A549 (cell line): ENCODE data around the gene HDGF. TPM values are rescaled to one million over a fixed set of nuclear protein-coding genes. Genes with fewer than 3 reads are reported as not detected.

Experiments
- ATAC-seq, 2 experiments: fragments of 200-7000 bp in 1 of 2; fragments of >200 bp in 1 of 2; cut with Nextera tagmentation in 1 of 2; cut with Tn5 transposase in 1 of 2; 3 replicates each; pipeline versions ENCODE4 v1.8.0 to v1.9.1; 2018 to 2020; ENCODE audit warnings: mild to moderate bottlenecking in 1 of 2, moderate library complexity in 1 of 2
- CTCF ChIA-PET: fragments of 300-600 bp; sonication (Branson Sonifier 250); formaldehyde crosslinking; extraction: SDS; loops from one replicate; lab custom pipeline; 2021; ENCODE audit warnings: antibody characterized with exemption, inconsistent platforms; lab: Yijun Ruan, JAX
- POLR2A ChIA-PET: fragments of 350-600 bp; formaldehyde crosslinking; extraction: SDS; loops from one replicate; lab custom pipeline; 2021; ENCODE audit warnings: antibody characterized with exemption, inconsistent platforms; lab: Yijun Ruan, JAX
- DNase-seq, 2 experiments: peaks; one replicate each; pipeline versions ENCODE4 v3.0.0 to v3.0.0-alpha.2; 2011 to 2016; ENCODE audit warnings: low read depth in 1 of 2, low spot score in 1 of 2
- FAIRE-seq: peaks from 2 replicates; lab custom pipeline; 2011; peaks lifted over from hg19 to GRCh38; lab: Jason Lieb, UNC
- H3K27ac ChIP-seq, 2 experiments: fragments of >200 bp; sonication (Bioruptor Twin); formaldehyde crosslinking; 3 replicates each; pipeline ENCODE4 v1.5.1; 2016 to 2017
- H3K4me1 ChIP-seq: fragments of >200 bp; sonication (Bioruptor Twin); formaldehyde crosslinking; 3 replicates; pipeline ENCODE4 v1.6.1; 2016
- H3K4me2 ChIP-seq: fragments of >200 bp; sonication (Bioruptor Twin); formaldehyde crosslinking; 3 replicates; pipeline ENCODE4 v1.6.1; 2016
- H3K4me3 ChIP-seq: fragments of >200 bp; sonication (Bioruptor Twin); formaldehyde crosslinking; 3 replicates; pipeline ENCODE4 v1.5.1; 2016
- H3K9me3 ChIP-seq: fragments of >200 bp; sonication (Bioruptor Twin); formaldehyde crosslinking; 3 replicates; pipeline ENCODE4 v1.6.1; 2016
- BHLHE40 ChIP-seq: IDR thresholded peaks from 2 replicates; pipeline ENCODE4 v1.6.1; 2012; ENCODE audit warnings: low read depth, low read length, inconsistent platforms
- EHMT2 ChIP-seq: fragments of 200-600 bp; sonication (generic); IDR thresholded peaks from 2 replicates; pipeline ENCODE4 v1.6.1; 2016; ENCODE audit warnings: antibody characterized with exemption, low read depth, mild to moderate bottlenecking, moderate library complexity
- EP300 ChIP-seq, 2 experiments: fragments of >200 bp; sonication (Bioruptor Twin); formaldehyde crosslinking; IDR thresholded peaks; 2 replicates in 1 of 2; 3 replicates in 1 of 2; pipeline ENCODE4 v1.6.1; 2016 to 2017
- FOSL2 ChIP-seq, 2 experiments: fragments of 450-650 bp in 1 of 2; fragments of >200 bp in 1 of 2; sonication (Bioruptor Twin) in 1 of 2; formaldehyde crosslinking; IDR thresholded peaks; 2 replicates each; pipeline versions ENCODE4 v1.5.0 to v1.6.1; 2016 to 2020; ENCODE audit warnings: mild to moderate bottlenecking in 1 of 2, moderate library complexity in 1 of 2
- FOXS1 ChIP-seq: fragments of 250-450 bp; sonication (Bioruptor Pico); IDR thresholded peaks from 2 replicates; pipeline ENCODE4 v1.5.0; 2020; ENCODE audit warnings: mild to moderate bottlenecking, moderate library complexity
- HOXB13 ChIP-seq: fragments of 250-450 bp; sonication (Bioruptor Pico); IDR thresholded peaks from 2 replicates; pipeline ENCODE4 v1.5.0; 2020; ENCODE audit warnings: low read depth, mild to moderate bottlenecking, moderate library complexity
- JUNB ChIP-seq: fragments of >200 bp; sonication (Bioruptor Twin); formaldehyde crosslinking; IDR thresholded peaks from 2 replicates; pipeline ENCODE4 v1.6.1; 2016
- KDM5A ChIP-seq: fragments of 200-600 bp; sonication (generic); IDR thresholded peaks from 2 replicates; pipeline ENCODE4 v1.6.1; 2016; ENCODE audit warnings: antibody characterized with exemption, mild to moderate bottlenecking
- MAFK ChIP-seq: fragments of 450-650 bp; IDR thresholded peaks from 2 replicates; pipeline ENCODE4 v1.6.1; 2014; ENCODE audit not compliant: partially characterized antibody
- MAZ ChIP-seq: fragments of 150-350 bp; IDR thresholded peaks from 2 replicates; pipeline ENCODE4 v1.6.1; 2014; ENCODE audit warnings: antibody characterized with exemption, low read depth, low read length, borderline replicate concordance
- POLR2AphosphoS2 ChIP-seq: conservative IDR thresholded peaks from 2 replicates; pipeline ENCODE4 v1.6.1; 2012; ENCODE audit warnings: low read length, improper control_type of control experiment, inconsistent platforms
- RAD21 ChIP-seq, 2 experiments: fragments of >200 bp in 1 of 2; sonication (Bioruptor Twin) in 1 of 2; formaldehyde crosslinking in 1 of 2; IDR thresholded peaks in 1 of 2; conservative IDR thresholded peaks in 1 of 2; 2 replicates in 1 of 2; 3 replicates in 1 of 2; pipeline ENCODE4 v1.6.1; 2012 to 2018; ENCODE audit warnings: inconsistent platforms in 1 of 2
- TFCP2L1 ChIP-seq: fragments of 250-450 bp; sonication (Bioruptor Pico); IDR thresholded peaks from 2 replicates; pipeline ENCODE4 v1.5.0; 2021; ENCODE audit warnings: mild to moderate bottlenecking
- ZNF302 ChIP-seq: fragments of 250-450 bp; sonication (Bioruptor Pico); IDR thresholded peaks from 2 replicates; pipeline ENCODE4 v1.9.0; 2021; ENCODE audit warnings: inconsistent platforms, mild to moderate bottlenecking, moderate library complexity
- ZSCAN20 ChIP-seq: fragments of 250-450 bp; sonication (Bioruptor Pico); IDR thresholded peaks from 2 replicates; pipeline ENCODE4 v1.8.0; 2022; ENCODE audit warnings: mild to moderate bottlenecking, moderate library complexity
- WGBS: methylation state at CpG from one replicate; pipeline ENCODE4 v1.1.6; 2017; ENCODE audit errors: missing lambda C conversion rate; 5-methylcytosine and 5-hydroxymethylcytosine counted together
- polyA plus RNA-seq, 4 experiments: library from polyadenylated mRNA; depleted of rRNA in 3 of 4; stranded (reverse); fragments of >200 nt; fragmentation: RNase III in 1 of 4; extraction: RNeasy Plus Mini Kit Qiagen cat#74134 plus additional on column Dnase treatment in 1 of 4; gene quantifications; 2 replicates in 3 of 4; 3 replicates in 1 of 4; pipeline ENCODE4 v1.2.3, GENCODE V29; 2011 to 2017
- TF ChIP-seq, protein P1 (sequence below): fragments of >200 bp; sonication (Bioruptor Twin); formaldehyde crosslinking; IDR thresholded peaks from 3 replicates; pipeline ENCODE4 v1.6.1; 2016
- TF ChIP-seq, protein P2 (sequence below): fragments of 450-650 bp; IDR thresholded peaks from 2 replicates; pipeline ENCODE4 v1.6.1; 2014; ENCODE audit warnings: antibody characterized with exemption

The HDGF gene
- polyA plus RNA-seq, 2 of the 4 experiments (the other 2 are of a cell fraction) = 299 to 428 TPM

DNA sequence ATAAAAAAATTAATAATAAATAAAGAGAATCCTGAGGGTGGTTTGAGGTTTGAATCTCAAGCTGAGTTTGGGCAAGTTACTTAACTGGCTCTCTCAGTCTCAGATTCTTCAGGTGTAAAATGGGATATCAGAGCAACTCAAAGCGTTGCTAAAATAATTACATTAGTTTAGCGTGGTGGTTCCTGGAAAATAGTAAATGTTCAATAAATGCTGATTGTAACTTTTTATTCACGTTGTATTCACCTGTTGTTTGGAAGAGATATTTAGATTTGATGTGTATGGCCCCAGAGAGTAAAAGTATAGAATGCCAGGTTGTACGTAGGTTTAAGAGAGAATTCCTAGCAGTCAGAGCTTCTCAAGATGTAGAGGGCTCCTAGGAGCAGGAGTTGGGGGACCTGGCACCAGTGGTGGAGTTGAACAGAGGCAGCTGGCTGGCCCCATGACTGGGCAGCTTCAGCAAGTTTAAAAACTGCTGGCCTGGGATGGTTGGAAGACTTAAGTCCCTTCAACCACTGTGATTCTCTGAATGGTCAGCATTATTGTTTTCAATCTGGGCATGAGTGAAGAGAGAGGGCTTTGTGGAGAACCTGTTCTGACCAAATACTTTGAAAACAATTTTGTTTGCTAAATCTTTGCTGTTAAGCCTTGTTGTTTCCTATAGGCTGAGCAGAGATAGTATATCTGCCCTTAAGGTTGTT lies 38.3 kb upstream of the HDGF start:
- Histone ChIP-seq H3K27ac (no peak overlapping the region), H3K4me1 (no peaks in the 10 kb centered on the region), H3K4me2 (no peak overlapping the region)
- WGBS = 94% methylated on average over 4 of the region's 4 CpGs
- ATAC-seq (no peak), FAIRE-seq (no peak)
- no peak for TF ChIP-seq MAZ
- peak; percentile 48 for TF ChIP-seq MAFK
- TF ChIP-seq, all 56 proteins: peak for 1
- no peaks in the 10 kb centered on the region for H3K9me3 ChIP-seq
- CTCF ChIA-PET = interaction anchor here (0.7 to 27.2 kb wide), 11 partner anchors 8 to 264 kb away, joined by 3 to 480 read pairs (median 4); partner anchors contain the start of genes INSRR, ISG20L2, METTL25B and NTRK1
- H3K4me3 ChIP-seq = no peak overlapping the region
- POLR2A ChIA-PET = no interaction called here
- DNase-seq = no peak

DNA sequence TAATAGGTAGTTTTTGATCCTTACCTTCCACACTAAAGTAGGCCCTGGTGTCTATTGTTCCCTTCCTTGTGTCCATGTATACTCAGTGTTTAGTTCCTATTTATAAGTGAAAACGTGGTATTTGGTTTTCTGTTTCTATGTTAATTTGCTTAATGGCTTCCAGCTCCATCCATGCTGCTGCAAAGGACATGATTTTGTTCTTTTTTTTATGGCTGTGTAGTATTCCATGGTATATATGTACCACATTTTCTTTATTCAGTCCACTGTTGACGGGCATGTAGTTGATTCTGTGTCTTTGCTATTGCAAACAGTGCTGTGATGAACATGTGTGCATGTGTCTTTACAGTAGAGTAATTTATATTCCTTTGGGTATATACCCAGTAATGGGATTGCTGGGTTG lies 36.7 kb upstream of the HDGF start:
- Histone ChIP-seq H3K27ac (no peak overlapping the region), H3K9me3 (no peaks in the 10 kb centered on the region), H3K4me3 (no peak overlapping the region), H3K4me1 (no peaks in the 10 kb centered on the region), H3K4me2 (no peak overlapping the region)
- WGBS = 78% methylated on average over 2 of the region's 2 CpGs
- no peak for ATAC-seq
- TF ChIP-seq KDM5A = no peak
- TF ChIP-seq BHLHE40 = no peak
- no peak for TF ChIP-seq HOXB13
- TF ChIP-seq RAD21 (conservative IDR thresholded peaks at IDR 0.05 in 1 of 2, IDR thresholded peaks at IDR 0.05 in 1 of 2) = no peak
- TF ChIP-seq ZSCAN20 = no peak
- no peak for TF ChIP-seq POLR2AphosphoS2
- CTCF ChIA-PET = interaction anchor here (1.4 to 8.7 kb wide), 6 partner anchors 8 to 140 kb away, joined by 4 to 62 read pairs (median 8); partner anchors contain the start of genes ISG20L2 and METTL25B
- DNase-seq = no peak
- POLR2A ChIA-PET = no interaction called here
- FAIRE-seq = no peak

DNA sequence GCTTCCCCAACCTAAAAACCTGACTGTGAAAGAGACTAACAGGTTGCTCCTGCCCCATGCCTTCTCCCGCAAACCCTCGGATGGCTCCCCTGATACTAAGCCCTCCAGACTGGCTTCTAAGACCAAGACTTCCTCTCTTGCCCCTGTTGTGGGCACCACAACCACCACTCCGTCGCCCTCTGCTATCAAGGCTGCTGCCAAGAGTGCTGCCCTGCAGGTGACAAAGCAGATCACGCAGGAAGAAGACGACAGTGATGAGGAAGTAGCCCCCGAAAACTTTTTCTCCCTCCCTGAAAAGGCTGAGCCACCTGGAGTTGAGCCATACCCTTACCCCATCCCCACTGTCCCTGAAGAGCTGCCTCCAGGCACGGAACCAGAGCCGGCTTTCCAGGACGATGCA lies 35.2 kb upstream of the HDGF start:
- H3K4me3 ChIP-seq = no peak overlapping the region
- no peaks in the 10 kb centered on the region; the same call in 2 of the 3 replicates for H3K4me1 ChIP-seq
- WGBS = 97% methylated on average over 10 of the region's 10 CpGs
- no peaks in the 10 kb centered on the region for H3K9me3 ChIP-seq
- ChIA-PET POLR2A (no interaction called here), CTCF (interaction anchor here (0.8 to 8.7 kb wide), 7 partner anchors 8 to 97 kb away, joined by 3 to 62 read pairs (median 4); partner anchors contain the start of genes ISG20L2, METTL25B and NTRK1)
- no peak for FAIRE-seq
- TF ChIP-seq MAZ (no peak), ZNF302 (CRISPR knock-in tag) (no peak)
- TF ChIP-seq, protein P1, sequence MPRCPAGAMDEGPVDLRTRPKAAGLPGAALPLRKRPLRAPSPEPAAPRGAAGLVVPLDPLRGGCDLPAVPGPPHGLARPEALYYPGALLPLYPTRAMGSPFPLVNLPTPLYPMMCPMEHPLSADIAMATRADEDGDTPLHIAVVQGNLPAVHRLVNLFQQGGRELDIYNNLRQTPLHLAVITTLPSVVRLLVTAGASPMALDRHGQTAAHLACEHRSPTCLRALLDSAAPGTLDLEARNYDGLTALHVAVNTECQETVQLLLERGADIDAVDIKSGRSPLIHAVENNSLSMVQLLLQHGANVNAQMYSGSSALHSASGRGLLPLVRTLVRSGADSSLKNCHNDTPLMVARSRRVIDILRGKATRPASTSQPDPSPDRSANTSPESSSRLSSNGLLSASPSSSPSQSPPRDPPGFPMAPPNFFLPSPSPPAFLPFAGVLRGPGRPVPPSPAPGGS = no peak
- no peak for ATAC-seq
- H3K4me2 ChIP-seq = no peak overlapping the region
- H3K27ac ChIP-seq = no peak overlapping the region
- DNase-seq = no peak

DNA sequence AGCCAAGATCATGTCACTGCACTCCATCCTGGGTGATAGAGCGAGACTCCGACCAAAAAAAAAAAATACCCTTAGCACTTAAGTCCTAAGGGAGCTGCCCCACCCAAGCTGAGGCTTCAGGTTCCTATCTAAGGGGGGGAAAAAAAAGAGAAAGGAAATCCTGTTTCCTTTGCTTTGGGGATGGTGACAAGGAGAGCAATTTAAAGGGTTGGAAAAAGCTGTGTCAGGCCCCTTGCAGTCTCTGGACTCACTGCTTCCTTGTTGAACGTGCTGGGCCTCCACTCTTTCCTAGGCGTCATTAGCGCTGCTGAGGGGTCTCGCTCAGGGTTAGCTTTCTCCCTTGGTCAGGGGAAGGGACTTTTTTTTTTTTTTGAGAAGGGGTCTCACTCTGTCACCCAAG lies 34.0 kb upstream of the HDGF start:
- H3K4me1 ChIP-seq = peaks cover 8% of the 10 kb centered on the region; the same call in 2 of the 3 replicates
- ChIA-PET CTCF (interaction anchor here (0.7 to 8.7 kb wide), 10 partner anchors 11 to 1239 kb away, joined by 3 to 62 read pairs (median 5); partner anchors contain the start of genes ISG20L2, METTL25B, NTRK1 and PRCC), POLR2A (no interaction called here)
- 96% methylated on average over 6 of the region's 6 CpGs for WGBS
- no peaks in the 10 kb centered on the region for H3K9me3 ChIP-seq
- H3K27ac ChIP-seq = no peak overlapping the region
- no peak for FAIRE-seq
- TF ChIP-seq JUNB (no peak), FOSL2 (IDR thresholded peaks at IDR 0.05) (no peak), FOSL2 (CRISPR knock-in tag; IDR thresholded peaks at IDR 0.05) (no peak), TFCP2L1 (CRISPR knock-in tag) (no peak), EP300 (IDR thresholded peaks at IDR 0.05) (no peak), EHMT2 (no peak), FOXS1 (no peak), BHLHE40 (no peak)
- TF ChIP-seq, protein P2, sequence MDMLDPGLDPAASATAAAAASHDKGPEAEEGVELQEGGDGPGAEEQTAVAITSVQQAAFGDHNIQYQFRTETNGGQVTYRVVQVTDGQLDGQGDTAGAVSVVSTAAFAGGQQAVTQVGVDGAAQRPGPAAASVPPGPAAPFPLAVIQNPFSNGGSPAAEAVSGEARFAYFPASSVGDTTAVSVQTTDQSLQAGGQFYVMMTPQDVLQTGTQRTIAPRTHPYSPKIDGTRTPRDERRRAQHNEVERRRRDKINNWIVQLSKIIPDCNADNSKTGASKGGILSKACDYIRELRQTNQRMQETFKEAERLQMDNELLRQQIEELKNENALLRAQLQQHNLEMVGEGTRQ = no peak
- H3K4me3 ChIP-seq = no peak overlapping the region
- no peak for ATAC-seq
- DNase-seq = no peak
- H3K4me2 ChIP-seq = no peak overlapping the region
